Measurements from ENCODE around the gene MYOZ3.

The MYOZ3 gene

DNA sequence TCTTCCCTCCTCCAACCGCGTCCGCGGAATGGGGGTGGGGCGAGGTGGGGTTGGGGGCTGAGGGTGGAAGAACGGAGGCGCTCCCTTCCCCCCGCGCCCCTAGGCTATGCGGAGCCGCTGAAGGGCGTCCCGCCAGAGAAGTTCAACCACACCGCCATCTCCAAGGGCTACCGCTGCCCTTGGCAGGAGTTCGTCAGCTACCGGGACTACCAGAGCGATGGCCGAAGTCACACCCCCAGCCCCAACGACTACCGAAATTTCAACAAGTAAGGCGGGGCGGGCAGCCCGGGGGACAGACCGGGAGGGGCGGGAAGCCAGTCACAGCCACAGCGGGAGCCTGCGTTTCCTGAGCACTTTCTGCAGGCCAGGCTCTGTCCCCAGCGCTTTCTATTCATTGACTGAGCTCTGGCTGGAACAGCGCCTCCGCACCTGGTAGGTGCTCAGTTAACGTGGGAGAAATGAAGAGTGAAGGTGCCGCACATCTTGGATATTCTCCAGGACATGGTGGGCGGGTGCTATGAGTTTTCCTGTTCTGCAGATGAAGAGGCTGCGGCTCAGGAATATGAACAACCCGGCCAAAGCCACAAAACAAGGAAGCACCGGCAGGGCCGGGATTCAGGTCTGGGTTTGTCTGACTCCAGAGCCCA is 11.3 kb downstream of the MYOZ3 start:
- TF ChIP-seq, protein P1, sequence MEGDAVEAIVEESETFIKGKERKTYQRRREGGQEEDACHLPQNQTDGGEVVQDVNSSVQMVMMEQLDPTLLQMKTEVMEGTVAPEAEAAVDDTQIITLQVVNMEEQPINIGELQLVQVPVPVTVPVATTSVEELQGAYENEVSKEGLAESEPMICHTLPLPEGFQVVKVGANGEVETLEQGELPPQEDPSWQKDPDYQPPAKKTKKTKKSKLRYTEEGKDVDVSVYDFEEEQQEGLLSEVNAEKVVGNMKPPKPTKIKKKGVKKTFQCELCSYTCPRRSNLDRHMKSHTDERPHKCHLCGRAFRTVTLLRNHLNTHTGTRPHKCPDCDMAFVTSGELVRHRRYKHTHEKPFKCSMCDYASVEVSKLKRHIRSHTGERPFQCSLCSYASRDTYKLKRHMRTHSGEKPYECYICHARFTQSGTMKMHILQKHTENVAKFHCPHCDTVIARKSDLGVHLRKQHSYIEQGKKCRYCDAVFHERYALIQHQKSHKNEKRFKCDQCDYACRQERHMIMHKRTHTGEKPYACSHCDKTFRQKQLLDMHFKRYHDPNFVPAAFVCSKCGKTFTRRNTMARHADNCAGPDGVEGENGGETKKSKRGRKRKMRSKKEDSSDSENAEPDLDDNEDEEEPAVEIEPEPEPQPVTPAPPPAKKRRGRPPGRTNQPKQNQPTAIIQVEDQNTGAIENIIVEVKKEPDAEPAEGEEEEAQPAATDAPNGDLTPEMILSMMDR (conservative IDR thresholded peaks at IDR 0.05) = no peak
- no peak for TF ChIP-seq ZFX (IDR thresholded peaks at IDR 0.05)
- H3K27ac ChIP-seq = no peak overlapping the region

DNA sequence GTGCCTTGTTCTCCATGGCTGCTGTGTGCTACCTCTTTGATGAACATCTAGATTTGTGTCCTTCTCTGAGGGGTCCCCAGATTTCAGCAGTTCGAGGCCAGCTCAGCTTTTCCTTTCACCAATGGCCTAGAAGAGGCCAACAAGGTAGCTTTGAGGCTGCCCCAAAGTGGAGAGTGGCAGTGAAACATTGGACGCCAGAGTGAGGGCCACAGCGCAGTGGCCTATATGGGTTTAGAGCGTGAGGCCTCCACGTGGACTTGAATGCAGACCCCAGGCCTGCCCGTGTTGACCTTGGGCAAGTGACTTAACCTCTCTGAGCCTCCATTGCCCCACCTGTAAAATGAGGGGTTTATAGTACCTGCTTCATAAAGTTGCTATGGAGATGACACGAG is 11.8 kb downstream of the MYOZ3 start:
- no peak overlapping the region for H3K27ac ChIP-seq
- TF ChIP-seq, protein P1 (conservative IDR thresholded peaks at IDR 0.05) = no peak
- TF ChIP-seq ZFX (IDR thresholded peaks at IDR 0.05) = no peak

DNA sequence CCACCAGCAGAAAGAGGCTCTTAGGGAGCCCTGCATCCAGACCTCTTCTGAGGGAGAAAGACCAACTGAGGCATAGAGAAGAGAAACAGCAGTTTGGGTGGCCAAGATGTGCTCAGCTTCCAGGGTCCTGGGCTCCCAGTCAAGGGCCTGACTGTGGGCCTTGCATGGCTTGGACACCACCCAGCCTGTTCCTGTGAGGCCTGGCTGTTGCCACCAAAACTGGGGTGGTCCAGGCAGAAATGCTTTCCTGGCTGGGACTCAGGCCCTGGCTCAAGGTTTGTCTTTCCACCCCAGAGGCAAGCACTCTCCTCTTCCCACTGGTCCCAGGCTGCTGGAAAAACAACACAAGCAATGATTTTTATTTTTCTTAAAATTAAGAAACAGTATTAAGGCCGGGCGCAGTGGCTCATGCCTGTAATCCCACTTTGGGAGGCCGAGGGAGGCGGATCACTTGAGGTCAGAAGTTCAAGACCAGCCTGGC is 13.3 kb downstream of the MYOZ3 start:
- no peak for TF ChIP-seq ZFX (IDR thresholded peaks at IDR 0.05)
- TF ChIP-seq, protein P1 (conservative IDR thresholded peaks at IDR 0.05) = no peak
- no peak overlapping the region for H3K27ac ChIP-seq

DNA sequence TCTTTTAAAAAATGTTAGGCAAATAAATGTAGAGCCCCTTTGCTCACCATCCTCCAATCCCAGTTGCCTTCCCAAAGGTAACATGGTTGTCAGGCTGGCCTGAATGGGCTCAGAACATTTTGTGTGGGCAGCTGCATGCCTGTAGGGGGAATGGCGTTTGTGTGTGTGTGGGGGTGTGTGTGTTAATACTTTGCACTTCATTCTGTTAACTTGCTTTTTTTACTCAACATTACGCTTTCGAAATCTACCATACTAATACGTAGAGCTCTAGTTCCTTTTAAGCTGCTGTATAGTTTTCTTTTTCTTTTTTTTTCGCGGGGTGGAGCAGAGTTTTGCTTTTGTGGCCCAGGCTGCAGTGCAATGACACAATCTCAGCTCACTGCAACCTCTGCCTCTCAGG is 14.0 kb downstream of the MYOZ3 start:
- no peak for TF ChIP-seq ZFX (IDR thresholded peaks at IDR 0.05)
- TF ChIP-seq, protein P1 (conservative IDR thresholded peaks at IDR 0.05) = no peak

DNA sequence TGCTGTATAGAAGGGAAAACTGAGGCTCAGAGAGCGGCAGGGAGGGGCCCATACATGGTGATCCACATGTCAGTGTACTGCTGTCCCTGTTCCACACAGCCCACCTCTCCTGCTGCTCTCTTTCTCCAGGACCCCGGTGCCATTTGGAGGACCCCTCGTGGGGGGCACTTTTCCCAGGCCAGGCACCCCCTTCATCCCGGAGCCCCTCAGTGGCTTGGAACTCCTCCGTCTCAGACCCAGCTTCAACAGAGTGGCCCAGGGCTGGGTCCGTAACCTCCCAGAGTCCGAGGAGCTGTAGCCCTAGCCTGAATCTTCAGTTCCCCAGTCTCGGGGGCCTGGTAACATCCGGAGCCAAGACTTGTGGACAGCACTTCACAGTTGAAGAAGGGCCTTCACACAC is 15.5 kb downstream of the MYOZ3 start:
- H3K27ac ChIP-seq = no peak overlapping the region
- TF ChIP-seq ZFX (IDR thresholded peaks at IDR 0.05) = no peak
- TF ChIP-seq, protein P1 (conservative IDR thresholded peaks at IDR 0.05) = no peak

More for the DNA sequence above, 14.0 kb downstream of the MYOZ3 start:
- no peak overlapping the region for H3K27ac ChIP-seq

DNA sequence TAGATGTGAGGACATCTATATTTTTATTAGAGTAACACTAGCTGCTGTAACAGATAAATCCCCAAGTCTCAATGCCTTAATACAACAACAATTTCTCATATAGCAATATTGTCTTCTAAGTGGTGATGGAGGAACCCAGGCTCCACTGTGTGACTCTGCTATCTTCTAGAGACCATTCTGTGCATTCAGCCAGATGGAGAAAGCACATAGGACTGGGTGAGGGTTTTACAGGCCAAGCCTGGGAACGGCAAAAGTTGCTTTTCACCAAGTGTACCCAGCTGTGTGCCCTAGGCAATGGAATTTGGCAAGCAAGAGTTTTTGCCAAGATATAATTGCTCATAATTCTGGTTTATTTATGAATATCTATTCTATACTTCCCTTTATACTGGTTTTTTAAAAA is 28.1 kb downstream of the MYOZ3 start:
- no peak for TF ChIP-seq ZFX (IDR thresholded peaks at IDR 0.05)
- TF ChIP-seq, protein P1 (conservative IDR thresholded peaks at IDR 0.05) = no peak
- H3K27ac ChIP-seq = no peak overlapping the region

DNA sequence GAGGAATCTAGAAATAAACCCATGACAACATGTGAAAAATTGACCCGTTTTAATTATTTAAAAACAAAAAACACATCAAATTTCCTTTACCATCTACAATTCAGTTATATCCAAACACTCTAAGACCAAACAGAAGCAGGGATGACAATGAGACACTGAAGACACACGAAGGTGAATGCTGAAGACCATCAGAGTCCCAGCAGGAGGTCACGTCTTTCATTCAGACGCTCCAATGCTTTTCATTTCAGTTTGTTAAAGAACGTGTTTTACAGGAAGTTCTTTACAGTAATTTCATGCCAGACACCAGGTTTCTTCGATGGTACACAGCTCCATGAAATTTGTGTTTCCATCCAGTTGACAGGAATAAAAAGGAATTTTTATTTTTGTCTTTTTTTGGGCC is 29.7 kb downstream of the MYOZ3 start:
- H3K27ac ChIP-seq = no peak overlapping the region
- TF ChIP-seq, protein P1 (conservative IDR thresholded peaks at IDR 0.05) = no peak
- no peak for TF ChIP-seq ZFX (IDR thresholded peaks at IDR 0.05)
